Fibroblast of peridontal ligament (primary cell): Measurements from ENCODE around the gene NTNG2.

Experiments used
- DNase-seq: peaks from one replicate; pipeline ENCODE4 v3.0.0-alpha.2; 2010; ENCODE audit errors: extremely low read depth

Gene NTNG2

DNA sequence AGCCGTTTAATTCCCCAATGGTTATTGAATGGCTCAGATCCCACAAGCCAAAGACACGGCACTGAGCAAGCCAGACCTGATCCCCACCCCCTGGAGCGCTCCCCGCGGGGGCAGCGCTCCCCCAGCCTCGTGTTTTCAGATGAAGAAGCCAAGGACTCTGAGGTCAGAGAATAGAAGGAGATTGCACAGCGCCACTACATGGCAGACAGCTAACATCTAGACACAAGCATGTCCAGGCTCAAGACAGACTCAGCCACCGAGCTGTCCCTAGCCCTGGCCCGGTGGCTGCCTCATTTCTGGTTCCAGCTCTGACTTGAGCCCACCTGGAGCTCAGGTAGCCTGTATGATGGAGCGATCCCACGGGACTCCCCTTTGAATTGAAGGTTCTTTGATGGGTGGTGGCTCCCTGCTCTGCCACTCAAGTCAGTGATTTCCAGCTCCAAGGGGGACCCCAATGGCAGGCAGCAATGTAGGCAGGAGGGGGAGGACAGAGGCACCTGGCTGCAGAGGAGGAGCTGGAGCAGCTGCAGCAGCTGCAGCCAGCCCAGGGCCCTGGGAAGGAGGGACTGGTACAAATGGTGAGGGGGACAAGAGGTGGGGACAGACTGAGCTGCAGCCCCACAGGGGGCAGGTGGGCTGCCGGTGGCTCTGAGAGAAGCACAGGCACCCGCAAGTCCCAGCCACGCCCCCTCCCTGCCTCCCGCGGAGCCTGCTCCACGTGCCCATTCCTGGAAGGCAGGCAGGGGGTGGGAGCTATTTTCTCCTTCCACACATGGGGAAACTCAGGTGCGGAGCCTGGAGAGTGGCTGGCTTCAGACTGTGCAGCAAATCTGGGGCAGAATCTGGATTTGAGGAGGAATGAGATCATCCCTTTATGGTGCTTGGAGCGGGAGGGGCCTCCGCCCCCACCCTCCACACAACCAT, 40.2 kb downstream of the NTNG2 start:
- DNase-seq, result no peak

DNA sequence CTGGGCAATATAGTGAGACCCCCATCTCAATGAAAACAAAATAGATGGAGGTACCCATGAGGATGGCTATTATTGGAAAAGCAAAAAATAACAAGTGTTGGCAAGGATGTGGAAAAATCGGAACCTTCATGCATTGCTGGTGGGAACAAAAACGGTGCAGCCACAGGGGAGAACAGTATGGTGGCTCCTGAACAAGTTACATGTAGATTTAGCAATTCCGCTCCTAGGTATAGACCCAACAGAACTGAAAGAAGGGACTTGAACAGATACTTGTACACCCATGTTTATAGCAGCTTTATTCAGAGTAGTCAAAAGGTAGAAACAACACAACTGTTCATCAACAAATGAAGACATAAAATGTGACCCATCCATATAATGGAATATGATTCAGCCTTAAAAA, 43.0 kb downstream of the NTNG2 start:
- DNase-seq, result no peak

DNA sequence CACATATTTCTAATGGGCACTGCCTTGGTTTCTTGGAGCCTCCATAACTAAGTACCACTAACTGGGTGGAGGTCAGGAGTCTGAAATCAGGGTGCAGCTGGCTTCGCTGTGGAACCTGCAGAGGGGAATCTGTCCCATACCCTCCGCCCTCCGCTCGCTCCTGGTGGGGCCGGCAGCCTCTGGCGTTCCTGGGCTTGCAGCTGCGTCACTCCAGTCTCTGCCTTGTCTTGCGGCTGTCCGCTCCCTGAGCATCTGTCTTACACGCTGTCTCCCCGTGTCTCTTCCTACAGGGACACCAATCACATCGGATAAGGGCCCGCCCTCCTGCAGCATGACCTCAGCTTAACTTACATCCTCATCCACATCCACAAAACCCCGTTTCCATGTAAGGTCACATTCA, 45.4 kb downstream of the NTNG2 start:
- DNase-seq, result no peak

DNA sequence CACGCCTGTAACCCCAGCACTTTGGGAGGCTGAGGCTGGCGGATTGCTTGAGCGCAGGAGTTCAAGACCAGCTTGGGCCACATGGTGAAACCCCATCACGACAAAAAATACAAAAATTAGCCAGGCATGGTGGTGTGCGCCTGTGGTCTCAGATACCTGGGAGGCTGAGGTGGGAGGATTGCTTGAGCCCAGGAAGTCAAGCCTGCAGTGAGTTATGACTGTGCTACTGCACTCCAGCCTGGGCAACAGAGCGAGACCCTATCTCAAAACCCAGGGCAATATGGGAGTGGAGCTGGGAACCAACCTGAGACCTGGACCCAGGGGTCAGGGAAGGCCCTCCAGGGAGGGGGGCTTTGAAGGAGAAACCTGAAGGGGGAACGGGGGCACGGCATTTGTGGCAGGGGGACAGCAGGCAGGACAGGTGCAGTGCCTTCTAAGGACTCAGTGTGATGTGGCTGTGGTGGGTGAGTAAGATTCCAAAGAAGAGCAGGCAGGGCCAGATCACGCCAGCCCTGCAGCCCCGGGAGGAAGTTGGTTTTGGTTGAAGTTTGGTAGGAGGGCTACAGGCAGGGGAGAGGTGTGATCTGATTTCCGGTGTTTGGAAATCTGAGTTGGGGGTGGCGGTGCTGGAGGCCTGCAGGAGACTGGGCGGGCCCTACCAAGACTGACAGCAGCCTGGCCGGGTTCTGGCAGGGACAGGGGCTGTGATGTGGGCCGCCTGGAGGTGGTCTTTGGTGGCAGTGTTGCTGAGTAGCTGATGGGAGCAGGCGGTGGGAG, 46.2 kb downstream of the NTNG2 start:
- no peak for DNase-seq

DNA sequence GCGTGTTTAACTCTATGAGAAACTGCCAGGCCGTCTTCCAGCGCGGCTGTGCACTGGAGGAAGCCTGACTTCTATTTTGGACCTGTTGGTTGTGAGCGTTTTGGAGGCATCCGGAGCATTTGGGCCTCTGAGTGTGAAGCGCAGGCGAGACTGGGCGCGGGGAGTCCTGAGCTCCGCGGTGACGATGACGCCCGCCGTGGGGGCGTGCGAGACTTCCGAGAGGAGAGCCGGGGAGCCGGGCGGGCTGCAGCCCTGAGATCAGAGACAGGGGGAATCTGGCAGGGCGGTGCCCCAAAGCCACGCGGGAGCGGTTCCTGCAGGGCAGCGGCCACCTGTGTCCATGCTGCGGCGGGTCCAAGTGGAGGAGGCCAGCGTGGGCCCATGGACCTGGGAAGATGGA, 47.4 kb downstream of the NTNG2 start:
- no peak for DNase-seq

DNA sequence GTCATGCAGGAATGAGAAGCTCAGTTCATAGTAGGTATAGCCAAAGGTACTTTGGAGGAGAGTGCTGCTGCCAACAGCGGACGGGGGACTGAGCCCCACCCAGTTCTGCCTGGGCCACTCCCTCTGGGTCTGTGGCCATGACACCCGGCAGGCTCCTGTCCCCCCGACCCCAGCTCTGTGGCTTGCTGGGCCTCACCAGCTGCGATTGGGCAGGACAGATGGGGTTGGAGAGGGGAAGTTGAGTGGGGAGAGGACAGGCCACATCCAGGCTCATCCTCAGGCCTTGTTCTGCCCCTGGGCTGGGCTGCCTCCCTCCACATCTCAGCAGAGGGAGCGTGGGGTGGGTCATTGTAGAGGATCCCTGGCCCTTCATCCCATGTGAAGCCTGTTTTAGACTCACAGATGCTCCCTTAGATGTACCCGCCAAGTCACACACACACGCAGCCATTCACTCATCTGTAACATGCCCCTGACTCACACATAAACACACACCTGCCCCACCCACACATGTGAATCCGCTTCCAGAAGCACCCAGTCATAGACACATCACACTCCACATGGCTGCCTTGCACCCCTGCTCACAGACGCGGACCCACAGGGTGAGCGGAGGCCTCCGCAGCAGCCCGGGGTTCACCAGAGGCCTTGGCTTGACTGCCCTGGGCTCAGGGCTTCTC, 48.8 kb downstream of the NTNG2 start:
- DNase-seq, result peak; percentile 2

DNA sequence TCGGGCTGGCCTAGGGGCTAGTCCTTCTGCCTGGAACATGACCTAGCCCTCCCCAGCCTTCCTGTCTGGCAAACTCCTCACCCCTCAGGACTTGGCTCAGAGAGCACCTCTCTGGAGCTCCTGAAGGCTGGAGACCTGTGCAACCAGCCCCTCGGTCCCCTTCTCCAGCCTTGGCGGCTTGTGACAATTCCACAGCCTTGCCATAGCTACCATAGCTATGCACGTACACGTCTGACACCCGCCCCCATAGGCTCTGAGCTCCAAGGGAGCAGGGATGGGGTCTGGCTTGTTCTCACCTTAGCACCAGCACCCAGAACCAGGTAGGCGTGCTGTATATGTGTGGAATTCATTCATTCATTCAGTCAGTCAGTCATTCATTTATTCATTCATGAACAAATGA, 49.7 kb downstream of the NTNG2 start:
- DNase-seq, result no peak

DNA sequence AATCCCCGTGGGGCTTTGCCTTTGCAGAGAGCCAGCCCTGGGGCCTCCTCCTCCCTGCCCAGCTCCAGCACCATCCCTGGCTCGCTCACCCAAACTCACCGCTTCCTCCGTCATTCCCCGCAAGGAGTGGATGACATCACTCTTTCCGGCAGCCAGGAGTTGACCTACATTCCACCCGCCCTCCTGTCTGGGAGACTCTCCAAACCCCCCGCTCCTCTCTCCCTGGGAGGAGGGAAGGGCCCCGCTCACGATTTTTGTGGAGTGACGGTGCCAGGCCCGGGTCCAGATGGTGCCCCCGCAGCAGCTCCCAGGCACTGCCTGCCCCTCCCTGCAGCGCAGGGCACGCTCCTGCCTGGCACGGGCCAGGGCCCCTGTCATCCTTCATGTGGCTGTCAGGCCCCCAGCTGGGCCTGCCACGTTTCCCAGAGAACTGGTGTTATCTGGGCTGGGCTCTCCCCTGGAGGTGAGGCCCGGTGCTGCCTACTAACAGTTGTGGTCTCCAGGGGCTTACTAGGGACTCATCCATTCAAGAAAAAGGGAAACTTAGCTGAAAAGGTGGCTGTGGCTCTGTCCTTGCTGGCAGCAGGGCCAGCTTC, 52.3 kb downstream of the NTNG2 start:
- DNase-seq, result peak; percentile 71

DNA sequence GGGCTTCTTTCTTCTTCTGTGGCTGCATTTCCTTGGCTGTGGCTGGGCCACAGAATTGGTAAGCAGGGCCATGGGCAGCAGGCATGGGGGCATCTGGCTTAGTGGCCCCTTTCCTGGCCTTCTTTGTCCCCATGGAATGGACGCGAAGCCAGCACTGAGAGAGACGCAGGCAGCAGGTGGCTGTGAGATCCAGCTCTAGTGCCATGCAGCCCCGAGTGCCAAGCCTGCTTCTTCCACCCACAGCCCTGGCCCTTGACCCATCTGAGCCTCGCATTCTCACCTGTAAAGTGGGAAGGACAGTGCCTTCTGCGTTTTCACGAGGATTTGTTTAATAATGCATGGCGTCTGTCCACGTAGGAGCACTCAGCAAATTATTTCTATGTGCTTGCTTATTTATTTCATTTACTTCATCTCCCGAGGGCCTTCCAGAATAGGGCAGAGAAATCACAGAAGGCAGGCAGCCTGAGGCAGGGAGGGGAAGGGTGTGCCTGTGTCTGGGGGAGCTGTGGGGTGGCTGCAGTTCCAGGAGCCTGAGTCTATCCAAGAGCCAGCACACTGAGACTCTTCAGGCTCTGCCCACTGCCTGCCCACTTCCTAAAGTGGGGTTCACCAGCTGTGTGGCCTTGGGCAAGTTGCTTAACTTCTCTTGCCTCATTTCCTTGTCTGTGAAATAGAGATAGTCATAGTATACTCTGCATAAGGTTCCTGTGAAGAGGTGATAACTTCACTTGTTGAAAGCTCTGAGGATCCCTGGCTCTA, 55.2 kb downstream of the NTNG2 start:
- DNase-seq, result no peak

DNA sequence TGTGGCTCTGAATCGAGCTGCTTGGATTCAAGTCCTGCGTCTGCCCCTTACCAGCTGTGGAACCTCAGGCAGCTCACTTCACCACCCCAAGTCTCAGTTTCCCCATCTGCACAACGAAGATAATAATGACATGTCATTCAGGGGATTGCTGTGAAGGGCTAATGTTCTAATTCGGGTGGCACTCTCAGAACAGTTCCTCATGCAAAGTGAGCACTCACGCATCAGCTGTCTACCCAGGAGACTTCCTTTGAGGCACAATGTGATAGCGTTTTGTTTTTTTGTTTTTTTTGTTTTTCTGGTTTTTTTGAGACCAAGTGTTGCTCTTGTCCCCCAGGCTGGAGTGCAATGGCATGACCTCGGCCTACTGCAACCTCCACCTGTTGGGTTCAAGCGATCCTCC, 56.4 kb downstream of the NTNG2 start:
- DNase-seq, result no peak

DNA sequence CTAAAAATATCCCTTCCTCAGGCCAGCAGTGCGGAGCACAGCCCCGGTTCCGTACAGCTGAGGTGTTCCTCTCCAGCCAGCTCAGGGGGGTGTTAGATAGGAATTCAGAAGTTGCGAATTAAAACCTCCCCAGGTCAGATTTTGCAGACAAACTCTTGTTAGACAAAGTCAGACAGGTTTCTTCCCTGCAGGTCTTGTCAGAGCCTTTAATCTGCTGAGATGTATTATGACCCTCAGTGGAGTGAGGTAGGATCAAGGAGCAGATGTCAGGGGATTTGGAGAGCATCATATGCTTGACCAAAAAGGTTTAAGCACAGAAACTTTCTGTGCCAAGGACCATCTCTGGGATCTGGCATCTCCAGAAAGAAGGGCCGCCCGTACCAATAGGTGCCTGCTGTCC, 60.1 kb downstream of the NTNG2 start:
- DNase-seq, result no peak

DNA sequence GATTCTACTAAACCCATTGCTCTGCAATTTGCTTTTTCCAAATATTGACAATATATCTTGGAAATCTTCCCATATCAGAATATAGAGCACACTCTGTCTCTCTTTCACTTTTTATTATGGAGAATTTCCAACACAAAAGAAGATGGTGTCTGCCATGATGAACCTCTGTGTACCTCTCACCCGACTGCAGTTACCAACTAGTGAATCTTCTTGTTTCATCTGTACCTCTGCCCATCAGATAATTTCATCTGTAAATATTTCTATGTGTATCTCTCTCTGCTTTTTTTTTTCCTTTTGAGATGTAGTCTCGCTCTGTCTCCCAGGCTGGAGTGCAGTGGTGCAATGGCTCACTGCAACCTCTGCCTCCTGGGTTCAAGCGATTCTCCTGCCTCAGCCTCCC, 62.8 kb downstream of the NTNG2 start:
- DNase-seq, result no peak

DNA sequence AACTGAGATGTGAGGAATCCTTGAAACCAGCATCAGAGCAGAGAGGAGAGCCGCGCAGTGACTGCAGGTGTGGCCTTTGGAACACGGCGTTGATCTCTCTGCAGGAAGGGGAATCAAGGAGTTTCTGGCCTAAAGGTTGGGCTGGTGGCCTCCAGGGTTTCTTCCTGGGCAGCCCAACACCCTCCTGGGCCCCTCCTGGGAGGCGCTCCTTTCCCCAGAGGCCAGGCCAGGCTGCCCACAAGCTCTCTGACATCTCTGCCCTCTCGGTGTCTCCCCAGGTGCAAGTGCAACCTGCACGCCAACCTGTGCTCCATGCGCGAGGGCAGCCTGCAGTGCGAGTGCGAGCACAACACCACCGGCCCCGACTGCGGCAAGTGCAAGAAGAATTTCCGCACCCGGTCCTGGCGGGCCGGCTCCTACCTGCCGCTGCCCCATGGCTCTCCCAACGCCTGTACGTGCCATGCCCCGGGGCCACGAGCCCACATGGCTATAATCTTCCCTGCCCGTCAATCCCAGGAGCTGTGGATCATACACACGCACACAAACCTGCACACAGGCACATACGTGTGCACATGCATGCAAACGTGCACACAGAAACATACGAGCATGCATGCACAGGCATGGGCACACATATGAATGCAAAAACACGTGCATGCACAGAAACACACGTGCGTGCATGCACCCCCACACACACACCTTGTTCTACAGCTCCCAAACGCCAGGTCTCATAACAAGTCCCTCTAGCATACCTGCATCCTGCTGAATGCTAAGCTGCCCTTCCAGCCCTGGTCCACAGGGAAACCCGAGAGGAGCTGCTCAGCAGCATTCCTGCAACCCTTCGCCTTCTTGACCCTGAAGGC, 64.9 kb downstream of the NTNG2 start:
- no peak for DNase-seq

DNA sequence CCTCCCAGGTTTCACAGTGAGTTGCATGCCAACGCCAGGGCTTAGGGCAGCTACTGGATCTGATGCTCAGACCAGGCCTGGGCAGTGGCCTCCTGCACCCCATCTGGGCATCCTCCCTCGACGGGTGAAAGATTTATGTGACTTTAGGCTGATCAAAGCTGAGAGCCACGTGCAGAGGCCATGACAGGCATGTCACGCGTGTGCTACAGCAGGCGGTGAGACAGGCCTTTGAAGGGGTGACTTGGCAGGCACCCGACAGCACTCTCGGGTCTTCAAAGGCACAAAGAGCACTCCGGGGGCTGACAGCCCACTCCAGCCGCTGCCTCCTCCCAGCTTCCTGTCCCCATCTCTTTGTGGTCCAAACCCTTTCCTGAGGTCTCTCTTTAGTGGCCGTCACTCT, 66.2 kb downstream of the NTNG2 start:
- DNase-seq, result no peak

DNA sequence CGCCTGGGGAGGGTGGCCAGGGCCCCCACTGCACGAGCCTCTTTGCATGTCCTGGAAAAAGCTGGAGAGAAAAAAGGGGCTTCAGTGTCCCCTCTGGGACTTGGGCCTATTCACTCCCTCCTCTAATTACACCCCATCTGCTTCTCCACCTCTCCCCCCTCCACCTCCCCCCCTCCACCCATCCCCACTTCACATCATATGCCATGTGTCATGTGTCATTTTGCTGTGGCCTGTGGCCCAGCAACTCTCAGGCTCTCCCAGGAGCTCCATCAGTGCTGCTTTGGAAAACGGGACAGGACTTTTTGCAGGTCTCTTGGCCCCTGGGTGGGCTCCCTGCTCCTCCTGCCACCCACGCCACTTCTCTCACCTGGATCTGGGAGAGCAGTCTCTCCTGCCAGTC, 68.7 kb downstream of the NTNG2 start:
- no peak for DNase-seq

DNA sequence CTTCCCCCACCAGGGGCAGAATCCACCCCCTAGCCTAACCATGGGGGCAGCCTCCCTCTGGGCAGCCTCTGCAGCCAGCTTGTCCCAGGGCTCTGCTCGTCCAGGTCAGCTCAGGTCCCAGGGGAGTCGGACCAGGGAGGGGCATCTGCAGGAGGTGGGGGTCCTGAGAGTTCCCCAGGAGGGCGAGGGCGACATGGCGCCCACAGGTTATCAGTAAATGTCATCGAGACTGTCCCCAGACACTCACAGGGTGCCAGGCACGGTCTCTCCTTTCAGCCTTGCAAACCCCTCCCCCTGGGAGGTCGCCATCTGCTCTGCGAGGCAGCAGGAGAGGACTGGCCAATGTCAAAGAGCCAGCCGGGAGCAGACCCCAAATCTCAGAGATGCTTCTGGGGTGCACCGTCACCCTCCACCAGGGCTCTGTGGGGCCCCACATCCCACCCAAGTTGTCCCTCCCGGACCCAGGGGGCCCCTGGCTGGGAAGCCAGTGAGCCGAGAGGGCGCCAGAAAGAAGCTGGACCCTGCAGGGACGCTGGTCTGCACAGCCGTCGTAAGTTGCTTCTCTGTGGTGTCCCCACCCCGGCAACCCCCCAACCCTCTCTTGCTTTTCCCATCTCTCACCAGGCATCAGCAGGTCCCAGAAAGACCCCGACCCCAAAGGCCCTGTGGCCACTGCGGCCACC, 69.3 kb downstream of the NTNG2 start:
- DNase-seq, result no peak

DNA sequence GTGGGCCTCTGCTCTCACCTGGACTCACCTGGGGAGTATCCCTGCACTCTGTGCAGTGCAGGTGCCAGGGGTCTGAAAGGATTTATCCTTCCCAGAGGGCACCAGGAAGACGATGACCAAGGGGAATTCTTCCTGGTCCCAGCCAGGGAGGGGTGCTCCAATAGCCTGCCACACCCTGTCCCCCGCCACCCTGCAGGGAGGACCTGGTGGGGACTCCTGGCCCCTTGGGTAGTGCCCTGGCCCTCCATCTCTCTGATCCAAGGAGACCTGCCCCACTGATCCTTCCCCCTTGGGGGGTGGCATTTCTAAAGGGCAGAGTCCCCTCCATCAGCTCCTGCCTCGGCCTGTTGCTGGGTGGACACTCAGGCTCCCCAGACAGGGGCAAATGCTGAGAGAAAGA, 70.7 kb downstream of the NTNG2 start:
- no peak for DNase-seq

DNA sequence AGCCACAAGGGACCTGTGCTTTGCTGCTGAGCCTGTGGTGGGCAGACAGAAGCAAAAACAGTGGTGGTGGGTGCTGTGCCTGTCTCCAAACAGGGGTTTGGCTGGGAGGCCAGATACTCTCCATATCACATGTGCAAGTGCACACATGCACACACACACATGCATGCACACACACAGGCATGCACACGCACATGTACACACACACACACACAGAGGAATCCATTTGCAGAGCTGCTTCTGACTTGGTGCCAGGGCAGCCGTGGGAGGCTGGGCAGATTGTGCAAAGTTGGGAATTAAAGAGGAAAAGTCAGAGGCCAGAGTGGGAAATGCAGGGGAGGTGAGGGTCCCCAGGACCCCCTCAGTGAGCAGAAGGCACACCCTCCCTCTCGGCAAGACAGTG, 71.3 kb downstream of the NTNG2 start:
- no peak for DNase-seq

DNA sequence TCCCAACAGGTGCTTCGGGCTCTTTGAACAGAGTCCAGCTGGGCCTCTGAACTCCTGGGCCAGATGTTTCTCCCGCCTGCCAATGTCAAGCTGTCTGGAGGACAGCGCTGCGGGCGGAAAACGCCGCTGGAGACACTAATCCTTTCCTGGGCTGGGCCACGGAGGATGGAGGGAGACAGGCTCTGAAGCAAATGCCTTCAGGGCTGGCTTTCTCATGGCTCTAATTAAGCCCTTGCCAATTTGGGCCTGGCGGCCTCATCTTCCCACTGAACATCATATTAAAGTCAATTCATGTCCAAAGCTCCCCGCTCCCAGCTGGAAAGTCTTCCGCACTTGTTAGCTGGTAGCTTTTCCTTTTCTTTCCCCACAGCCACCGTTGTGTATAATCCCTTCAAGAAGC, 72.7 kb downstream of the NTNG2 start:
- DNase-seq, result no peak

DNA sequence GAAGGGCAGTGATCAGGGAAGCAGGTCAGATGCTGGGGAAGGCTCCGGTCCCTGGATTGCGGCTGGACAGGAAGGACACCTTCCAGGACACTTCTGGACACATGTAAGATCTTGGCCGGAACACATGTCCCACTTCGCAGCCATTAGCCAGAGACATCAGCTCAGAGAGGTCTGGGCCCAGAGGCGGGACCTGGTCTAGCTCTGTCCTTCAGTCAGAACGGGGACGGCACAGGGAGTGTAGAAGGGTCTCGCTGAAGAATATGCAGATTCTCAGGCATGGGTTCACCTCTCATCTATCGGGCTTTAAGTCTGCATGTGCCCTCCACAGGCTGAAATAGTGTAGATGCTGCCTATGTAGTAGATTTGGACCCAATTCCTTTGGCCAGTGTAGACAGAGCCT, 73.3 kb downstream of the NTNG2 start:
- no peak for DNase-seq
